ENCODE data around the gene MADD.

MADD gene

DNA sequence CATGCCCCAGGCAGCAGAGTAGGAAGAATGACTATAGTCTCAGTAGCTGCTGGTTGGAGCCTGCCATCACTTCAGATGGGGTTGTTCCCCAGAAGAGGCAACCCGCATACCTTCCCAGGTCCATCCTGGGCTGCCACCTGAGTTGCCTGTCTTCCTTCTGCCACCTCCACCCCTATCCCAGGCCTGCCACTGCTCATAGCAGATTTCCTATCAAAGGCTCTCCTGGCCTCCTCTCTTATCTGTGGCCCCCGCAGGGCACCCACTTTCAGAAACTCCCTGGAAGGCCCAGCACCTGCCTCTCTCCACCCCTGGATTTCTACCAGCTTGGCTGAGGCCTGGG is 12.8 kb upstream of the MADD start:
- no peak for DNase-seq (ENCODE audit: low read depth)
- no peak overlapping the region; the same call in 1 of the 2 replicates for H3K4me3 ChIP-seq (ENCODE audit: control insufficient read depth, low read depth, low read length)
- TF ChIP-seq, protein P1, sequence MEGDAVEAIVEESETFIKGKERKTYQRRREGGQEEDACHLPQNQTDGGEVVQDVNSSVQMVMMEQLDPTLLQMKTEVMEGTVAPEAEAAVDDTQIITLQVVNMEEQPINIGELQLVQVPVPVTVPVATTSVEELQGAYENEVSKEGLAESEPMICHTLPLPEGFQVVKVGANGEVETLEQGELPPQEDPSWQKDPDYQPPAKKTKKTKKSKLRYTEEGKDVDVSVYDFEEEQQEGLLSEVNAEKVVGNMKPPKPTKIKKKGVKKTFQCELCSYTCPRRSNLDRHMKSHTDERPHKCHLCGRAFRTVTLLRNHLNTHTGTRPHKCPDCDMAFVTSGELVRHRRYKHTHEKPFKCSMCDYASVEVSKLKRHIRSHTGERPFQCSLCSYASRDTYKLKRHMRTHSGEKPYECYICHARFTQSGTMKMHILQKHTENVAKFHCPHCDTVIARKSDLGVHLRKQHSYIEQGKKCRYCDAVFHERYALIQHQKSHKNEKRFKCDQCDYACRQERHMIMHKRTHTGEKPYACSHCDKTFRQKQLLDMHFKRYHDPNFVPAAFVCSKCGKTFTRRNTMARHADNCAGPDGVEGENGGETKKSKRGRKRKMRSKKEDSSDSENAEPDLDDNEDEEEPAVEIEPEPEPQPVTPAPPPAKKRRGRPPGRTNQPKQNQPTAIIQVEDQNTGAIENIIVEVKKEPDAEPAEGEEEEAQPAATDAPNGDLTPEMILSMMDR (IDR thresholded peaks at IDR 0.05; ENCODE audit: control insufficient read depth, insufficient read depth, low read depth, low read length, missing control alignments), result no peak

DNA sequence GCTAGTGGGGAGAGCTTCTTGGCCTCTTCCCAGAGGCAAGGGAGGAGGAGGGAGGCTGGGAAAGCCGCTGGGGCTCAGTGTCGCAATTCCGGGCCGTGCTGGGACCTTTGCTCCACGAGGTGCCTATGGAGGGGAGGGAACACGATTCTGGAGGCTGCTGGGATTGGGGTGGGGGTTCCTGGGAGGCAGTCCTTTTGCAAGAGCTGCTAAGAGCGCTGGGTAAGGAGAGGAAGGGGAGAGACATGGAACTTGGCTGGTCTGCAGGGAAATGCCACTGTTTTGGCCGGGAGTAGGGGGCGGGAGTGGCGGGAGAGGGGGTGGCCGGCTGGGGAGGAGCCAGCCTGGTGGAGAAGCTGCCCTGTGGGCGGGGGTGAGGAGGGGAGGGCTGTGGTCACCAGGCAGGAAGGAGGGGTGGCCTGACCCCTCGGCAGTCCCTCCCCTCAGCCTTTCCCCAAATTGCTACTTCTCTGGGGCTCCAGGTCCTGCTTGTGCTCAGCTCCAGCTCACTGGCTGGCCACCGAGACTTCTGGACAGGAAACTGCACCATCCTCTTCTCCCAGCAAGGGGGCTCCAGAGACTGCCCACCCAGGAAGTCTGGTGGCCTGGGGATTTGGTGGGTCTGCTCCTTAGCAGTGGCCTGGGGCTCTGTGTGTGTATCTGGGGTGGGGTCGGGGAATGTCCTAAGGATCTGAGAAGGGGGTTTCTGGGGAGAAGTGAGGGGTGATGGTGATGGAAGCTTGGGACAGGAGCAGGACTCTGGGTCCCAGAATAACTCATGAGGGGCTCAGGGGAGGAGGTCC is 12.2 kb upstream of the MADD start, which contains the start of gene NR1H3:
Gene NR1H3, plus strand, starts transcription at position 480 of the 800 bp plus-strand sequence. CDS start 1,221 bp downstream, outside the sequence.
- peak within 1 kb of the TSS; percentile 16 for H3K4me3 ChIP-seq (ENCODE audit: control insufficient read depth, low read depth, low read length)
- TF ChIP-seq, protein P1 (IDR thresholded peaks at IDR 0.05; ENCODE audit: control insufficient read depth, insufficient read depth, low read depth, low read length, missing control alignments), result peak; percentile 76
- DNase-seq (ENCODE audit: low read depth), result no peak

DNA sequence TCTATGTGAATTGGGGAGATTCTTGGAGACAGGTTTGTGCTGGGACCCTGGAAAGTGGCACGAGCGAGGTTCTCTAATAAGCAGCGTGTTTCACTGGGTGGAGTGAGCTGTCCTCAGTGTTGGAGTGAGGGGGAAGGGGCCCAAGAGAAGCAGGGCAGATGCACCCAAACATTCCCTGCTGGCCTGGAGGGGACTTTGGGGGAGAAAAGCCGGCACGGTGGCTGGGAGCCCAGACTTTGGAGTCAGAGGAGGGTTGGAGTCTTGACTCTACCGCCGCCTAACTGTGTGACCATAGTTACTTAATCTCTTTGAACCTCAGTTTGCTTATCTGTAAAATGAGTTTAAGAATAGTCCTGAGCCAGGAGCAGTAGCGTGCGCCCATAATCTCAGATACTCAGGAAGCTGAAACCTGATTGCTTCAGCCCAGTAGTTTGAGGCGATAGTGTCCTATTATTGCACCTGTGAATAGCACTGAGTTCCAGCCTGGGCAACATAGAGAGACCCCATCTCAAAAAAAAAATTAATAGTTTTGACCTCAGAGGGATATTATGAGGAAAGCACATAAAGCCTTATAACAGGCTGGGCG is 11.5 kb upstream of the MADD start:
- no peak overlapping the region for H3K4me3 ChIP-seq (ENCODE audit: control insufficient read depth, low read depth, low read length)
- TF ChIP-seq, protein P1 (IDR thresholded peaks at IDR 0.05; ENCODE audit: control insufficient read depth, insufficient read depth, low read depth, low read length, missing control alignments), result no peak
- no peak for DNase-seq (ENCODE audit: low read depth)

DNA sequence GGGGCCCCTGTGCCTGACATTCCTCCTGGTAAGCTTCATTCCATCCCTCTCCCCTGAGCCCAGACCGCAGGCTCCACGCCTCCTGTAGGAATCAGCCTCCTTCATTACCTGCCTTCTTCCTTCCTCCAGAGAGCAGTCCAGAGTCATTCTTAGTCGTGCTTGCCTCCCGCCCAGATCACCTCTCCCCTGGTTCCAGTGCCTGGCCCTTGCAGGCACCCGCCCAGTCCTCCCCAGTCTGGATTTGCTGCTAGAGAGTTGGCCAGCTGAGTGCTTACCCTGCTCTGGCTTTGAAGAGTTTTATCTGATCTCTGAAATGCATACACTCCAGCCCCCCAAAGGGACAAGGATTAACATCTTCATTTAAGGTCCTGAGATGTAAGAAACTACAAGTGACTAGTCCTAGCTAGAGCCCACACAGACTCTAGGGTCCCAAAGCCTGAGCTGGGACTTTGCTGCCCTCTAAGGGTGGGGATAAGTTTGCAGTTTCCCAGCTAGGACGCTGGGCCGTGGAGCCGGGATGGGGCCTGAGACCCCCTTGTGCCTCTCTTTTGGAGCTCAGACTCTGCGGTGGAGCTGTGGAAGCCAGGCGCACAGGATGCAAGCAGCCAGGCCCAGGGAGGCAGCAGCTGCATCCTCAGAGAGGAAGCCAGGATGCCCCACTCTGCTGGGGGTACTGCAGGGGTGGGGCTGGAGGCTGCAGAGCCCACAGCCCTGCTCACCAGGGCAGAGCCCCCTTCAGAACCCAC is 10.5 kb upstream of the MADD start:
- TF ChIP-seq, protein P1 (IDR thresholded peaks at IDR 0.05; ENCODE audit: control insufficient read depth, insufficient read depth, low read depth, low read length, missing control alignments), result peak; percentile 67
- DNase-seq (ENCODE audit: low read depth), result no peak
- H3K4me3 ChIP-seq (ENCODE audit: control insufficient read depth, low read depth, low read length), result no peak overlapping the region

DNA sequence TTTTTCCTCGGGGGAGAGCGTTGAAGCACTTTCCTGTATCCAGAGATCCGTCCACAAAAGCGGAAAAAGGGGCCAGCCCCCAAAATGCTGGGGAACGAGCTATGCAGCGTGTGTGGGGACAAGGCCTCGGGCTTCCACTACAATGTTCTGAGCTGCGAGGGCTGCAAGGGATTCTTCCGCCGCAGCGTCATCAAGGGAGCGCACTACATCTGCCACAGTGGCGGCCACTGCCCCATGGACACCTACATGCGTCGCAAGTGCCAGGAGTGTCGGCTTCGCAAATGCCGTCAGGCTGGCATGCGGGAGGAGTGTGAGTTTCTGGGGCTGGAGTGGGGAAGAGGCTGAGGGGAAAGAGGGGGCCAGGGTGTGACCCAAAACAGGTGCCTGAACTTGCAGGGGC is 9.6 kb upstream of the MADD start:
- H3K4me3 ChIP-seq (ENCODE audit: control insufficient read depth, low read depth, low read length), result no peak overlapping the region
- TF ChIP-seq, protein P1 (IDR thresholded peaks at IDR 0.05; ENCODE audit: control insufficient read depth, insufficient read depth, low read depth, low read length, missing control alignments), result no peak
- no peak for DNase-seq (ENCODE audit: low read depth)

DNA sequence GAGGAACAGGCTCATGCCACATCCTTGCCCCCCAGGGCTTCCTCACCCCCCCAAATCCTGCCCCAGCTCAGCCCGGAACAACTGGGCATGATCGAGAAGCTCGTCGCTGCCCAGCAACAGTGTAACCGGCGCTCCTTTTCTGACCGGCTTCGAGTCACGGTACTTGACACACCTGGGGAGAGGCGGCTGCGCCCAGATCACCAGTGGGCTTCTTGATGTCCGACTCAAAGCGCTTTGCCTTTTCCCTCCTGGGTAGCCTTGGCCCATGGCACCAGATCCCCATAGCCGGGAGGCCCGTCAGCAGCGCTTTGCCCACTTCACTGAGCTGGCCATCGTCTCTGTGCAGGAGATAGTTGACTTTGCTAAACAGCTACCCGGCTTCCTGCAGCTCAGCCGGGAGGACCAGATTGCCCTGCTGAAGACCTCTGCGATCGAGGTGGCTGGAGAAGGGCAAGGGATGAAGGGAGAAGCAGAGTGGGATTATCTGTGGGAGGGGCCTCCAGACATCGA is 8.6 kb upstream of the MADD start:
- no peak overlapping the region for H3K4me3 ChIP-seq (ENCODE audit: control insufficient read depth, low read depth, low read length)
- DNase-seq (ENCODE audit: low read depth), result no peak
- TF ChIP-seq, protein P1 (IDR thresholded peaks at IDR 0.05; ENCODE audit: control insufficient read depth, insufficient read depth, low read depth, low read length, missing control alignments), result no peak
